ENCODE data around the gene FAM76B. TPM values are rescaled to one million over a fixed set of nuclear protein-coding genes. Genes with fewer than 3 reads are reported as not detected.

Gene FAM76B
- total RNA-seq, 6 donors from 2014 or later, result 16.2 to 82.8 (median 25.4) TPM

DNA sequence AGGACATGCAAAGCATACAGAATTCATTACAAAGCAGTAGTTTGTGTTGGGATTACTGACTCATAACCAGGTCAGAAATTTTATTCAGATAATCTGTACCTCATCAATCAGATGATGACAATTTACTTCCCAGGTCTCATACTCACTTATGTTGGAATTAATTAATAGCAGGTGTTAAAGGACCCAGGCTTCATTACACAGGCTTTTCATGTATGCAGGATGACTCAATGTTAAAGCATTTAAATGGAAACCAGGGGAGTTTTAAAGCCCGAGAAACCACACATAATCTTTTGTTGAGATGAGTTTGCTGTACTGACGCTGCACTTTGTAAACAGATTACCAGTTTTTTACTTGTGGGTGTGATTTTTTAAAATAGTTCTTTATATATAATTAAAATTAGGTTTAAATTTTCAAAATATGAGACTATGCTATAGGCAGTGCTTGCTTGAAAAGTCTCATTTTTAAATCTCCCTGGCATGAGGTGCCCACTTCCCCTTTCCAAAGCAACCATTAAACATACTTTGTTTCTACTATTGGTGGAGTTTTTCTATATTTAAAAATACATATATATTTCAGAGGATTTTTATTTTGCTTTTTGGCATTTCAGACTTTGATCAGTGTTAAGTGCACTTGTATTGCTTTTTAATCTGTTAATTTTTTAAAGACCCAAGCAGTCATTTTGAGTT lies 41.8 kb upstream of the FAM76B start:
- Histone ChIP-seq H3K27me3 (no peaks in the 10 kb centered on the region), H3K4me3 (no peak overlapping the region), H3K9me3 (no peaks in the 10 kb centered on the region), H3K27ac (no peak overlapping the region), H3K36me3 (peaks cover 0 to 83% (median 17%) of the 10 kb centered on the region in 4 donors), H3K4me1 (no peaks in the 10 kb centered on the region)
- DNase-seq (no peak), ATAC-seq (ENCODE audit: low FRiP score in 2 of 2) (no peak)
- TF ChIP-seq POLR2AphosphoS5 (IDR thresholded peaks at IDR 0.05), result no peak
- no peak for TF ChIP-seq EP300 (IDR thresholded peaks at IDR 0.05)
- no peak for TF ChIP-seq POLR2A (IDR thresholded peaks at IDR 0.05)
- TF ChIP-seq, protein P1, sequence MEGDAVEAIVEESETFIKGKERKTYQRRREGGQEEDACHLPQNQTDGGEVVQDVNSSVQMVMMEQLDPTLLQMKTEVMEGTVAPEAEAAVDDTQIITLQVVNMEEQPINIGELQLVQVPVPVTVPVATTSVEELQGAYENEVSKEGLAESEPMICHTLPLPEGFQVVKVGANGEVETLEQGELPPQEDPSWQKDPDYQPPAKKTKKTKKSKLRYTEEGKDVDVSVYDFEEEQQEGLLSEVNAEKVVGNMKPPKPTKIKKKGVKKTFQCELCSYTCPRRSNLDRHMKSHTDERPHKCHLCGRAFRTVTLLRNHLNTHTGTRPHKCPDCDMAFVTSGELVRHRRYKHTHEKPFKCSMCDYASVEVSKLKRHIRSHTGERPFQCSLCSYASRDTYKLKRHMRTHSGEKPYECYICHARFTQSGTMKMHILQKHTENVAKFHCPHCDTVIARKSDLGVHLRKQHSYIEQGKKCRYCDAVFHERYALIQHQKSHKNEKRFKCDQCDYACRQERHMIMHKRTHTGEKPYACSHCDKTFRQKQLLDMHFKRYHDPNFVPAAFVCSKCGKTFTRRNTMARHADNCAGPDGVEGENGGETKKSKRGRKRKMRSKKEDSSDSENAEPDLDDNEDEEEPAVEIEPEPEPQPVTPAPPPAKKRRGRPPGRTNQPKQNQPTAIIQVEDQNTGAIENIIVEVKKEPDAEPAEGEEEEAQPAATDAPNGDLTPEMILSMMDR (IDR thresholded peaks at IDR 0.05), result no peak
- 84% methylated on average over 2 of the region's 2 CpGs for WGBS, 2 donors

DNA sequence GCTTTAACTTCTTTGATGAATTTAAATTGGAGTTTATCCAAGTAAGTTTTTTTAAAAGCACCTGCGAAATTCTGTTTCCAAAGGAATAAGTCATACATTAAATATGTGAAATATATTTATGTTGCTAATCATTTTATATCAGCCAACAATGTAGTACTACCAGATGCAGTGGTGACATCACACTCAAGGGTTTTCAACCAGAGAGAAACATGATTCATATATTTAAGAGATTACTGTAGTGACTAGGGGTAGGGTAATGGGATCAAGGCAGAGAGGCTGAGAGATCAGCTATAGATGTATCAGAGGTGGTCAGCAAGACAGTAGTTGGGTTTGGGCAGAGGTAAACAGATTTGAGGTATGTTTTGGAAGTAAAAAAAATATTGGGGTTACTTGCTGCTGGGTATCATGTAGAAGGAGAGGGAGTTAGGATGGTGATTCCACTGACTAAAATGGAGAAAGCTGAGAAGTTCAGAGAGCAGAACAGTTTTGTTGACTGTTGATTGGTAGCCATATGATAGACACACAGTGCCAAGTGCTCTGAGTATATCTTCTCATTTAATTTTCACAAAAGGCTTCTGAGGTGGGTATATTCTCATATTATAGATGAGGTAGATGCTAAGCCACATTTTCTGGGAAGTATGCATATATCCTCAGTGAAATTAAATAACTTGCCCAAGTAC lies 40.1 kb upstream of the FAM76B start:
- no peak overlapping the region for H3K27ac ChIP-seq
- no peak for ATAC-seq (ENCODE audit: low FRiP score in 2 of 2)
- whole genome bisulfite sequencing, 2 donors, result 94 to 100% methylated on average over 1 of the region's 1 CpG
- H3K9me3 ChIP-seq, result no peaks in the 10 kb centered on the region
- TF ChIP-seq, protein P1 (IDR thresholded peaks at IDR 0.05), result no peak
- TF ChIP-seq POLR2A (IDR thresholded peaks at IDR 0.05) (no peak), POLR2AphosphoS5 (IDR thresholded peaks at IDR 0.05) (no peak), EP300 (IDR thresholded peaks at IDR 0.05) (no peak)
- H3K36me3 ChIP-seq, result peaks cover 0 to 76% (median 11%) of the 10 kb centered on the region in 4 donors
- H3K27me3 ChIP-seq, result no peaks in the 10 kb centered on the region
- H3K4me1 ChIP-seq, result no peaks in the 10 kb centered on the region
- DNase-seq, result no peak
- H3K4me3 ChIP-seq, result no peak overlapping the region

DNA sequence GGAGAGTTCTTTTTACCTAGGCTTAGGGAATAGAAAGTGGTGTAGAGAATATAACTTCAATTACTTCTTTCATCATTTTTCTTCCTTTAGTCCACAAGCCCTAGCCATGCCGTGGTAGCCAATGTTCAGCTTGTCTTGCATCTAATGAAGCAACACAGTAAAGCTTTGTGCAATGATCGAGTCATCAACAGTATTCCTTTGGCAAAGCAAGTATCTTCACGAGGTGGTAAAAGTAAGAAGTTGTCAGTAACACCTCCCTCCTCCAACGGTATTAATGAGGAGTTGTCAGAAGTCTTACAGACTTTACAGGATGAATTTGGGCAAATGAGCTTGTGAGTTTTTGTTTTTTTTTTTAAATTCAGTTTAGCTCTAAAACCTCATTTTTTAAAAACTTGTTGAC lies 38.1 kb upstream of the FAM76B start:
- H3K27me3 ChIP-seq, result no peaks in the 10 kb centered on the region
- no peak for TF ChIP-seq POLR2AphosphoS5 (IDR thresholded peaks at IDR 0.05)
- no peak for TF ChIP-seq POLR2A (IDR thresholded peaks at IDR 0.05)
- TF ChIP-seq EP300 (IDR thresholded peaks at IDR 0.05), result no peak
- TF ChIP-seq, protein P1 (IDR thresholded peaks at IDR 0.05), result no peak
- no peak overlapping the region for H3K4me3 ChIP-seq
- DNase-seq, result no peak
- WGBS, 2 donors, result 64 to 69% methylated on average over 4 of the region's 4 CpGs
- no peaks in the 10 kb centered on the region for H3K9me3 ChIP-seq
- no peaks in the 10 kb centered on the region for H3K4me1 ChIP-seq
- no peak overlapping the region for H3K27ac ChIP-seq
- no peak for ATAC-seq (ENCODE audit: low FRiP score in 2 of 2)
- peaks cover 0 to 68% (median 7%) of the 10 kb centered on the region in 4 donors for H3K36me3 ChIP-seq

DNA sequence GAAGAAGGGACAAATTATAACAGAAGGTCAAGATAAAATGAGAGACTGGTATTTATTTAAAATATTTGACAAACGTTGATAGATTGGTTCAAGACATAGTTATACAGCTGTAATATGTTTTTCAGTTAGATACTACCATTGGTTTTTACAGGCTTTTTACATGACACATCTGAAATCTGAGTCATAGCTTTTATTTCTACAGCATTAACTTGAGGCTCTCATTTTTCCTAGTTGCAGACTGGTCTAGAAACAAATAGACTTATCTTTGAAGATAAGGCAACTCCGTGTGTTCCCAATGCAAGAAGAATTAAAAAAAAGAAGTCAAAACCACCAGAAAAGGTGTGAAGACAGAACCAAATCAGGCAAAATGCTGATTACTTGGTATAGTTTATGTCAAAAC lies 32.1 kb upstream of the FAM76B start:
- no peak overlapping the region for H3K4me3 ChIP-seq
- no peaks in the 10 kb centered on the region for H3K9me3 ChIP-seq
- H3K27ac ChIP-seq, result no peak overlapping the region
- TF ChIP-seq EP300 (IDR thresholded peaks at IDR 0.05), result no peak
- TF ChIP-seq, protein P1 (IDR thresholded peaks at IDR 0.05), result no peak
- TF ChIP-seq POLR2AphosphoS5 (IDR thresholded peaks at IDR 0.05), result no peak
- TF ChIP-seq POLR2A (IDR thresholded peaks at IDR 0.05), result no peak
- no peaks in the 10 kb centered on the region for H3K4me1 ChIP-seq
- DNase-seq (no peak), ATAC-seq (ENCODE audit: low FRiP score in 2 of 2) (no peak)
- 75 to 84% methylated on average over 2 of the region's 2 CpGs for WGBS, 2 donors
- H3K36me3 ChIP-seq, result peaks cover 0 to 46% (median 9%) of the 10 kb centered on the region in 4 donors
- H3K27me3 ChIP-seq, result no peaks in the 10 kb centered on the region

Measured in upper lobe of left lung (tissue), 6 donors.